DOHH2 (cell line): ENCODE data around the gene DOCK10.
A peak's percentile ranks its signal among the peaks of the same experiment; 100 is the strongest.

Experiments
- H3F3A ChIP-seq: fragments of 200-600 bp; sonication (generic), shearing (Covaris generic); 2 replicates; pipeline ENCODE4 v1.6.0; 2016; ENCODE audit warnings: antibody characterized with exemption, mild to moderate bottlenecking; ENCODE audit not compliant: control insufficient read depth, insufficient read depth
- H3K27ac ChIP-seq: fragments of 200-600 bp; sonication (generic); 2 replicates; pipeline ENCODE4 v1.5.1; 2014; ENCODE audit warnings: low read depth, mild to moderate bottlenecking, low read length, moderate library complexity
- H3K27me3 ChIP-seq: fragments of 200-600 bp; sonication (generic); 2 replicates; pipeline ENCODE4 v1.6.1; 2014; ENCODE audit warnings: mild to moderate bottlenecking, low read length, mixed read lengths; ENCODE audit not compliant: control insufficient read depth
- H3K36me3 ChIP-seq: fragments of 200-600 bp; sonication (generic); 2 replicates; pipeline ENCODE4 v1.6.1; 2014; ENCODE audit warnings: mild to moderate bottlenecking, low read length, moderate library complexity, mixed read lengths; ENCODE audit not compliant: control insufficient read depth
- H3K4me1 ChIP-seq: fragments of 200-600 bp; sonication (generic); 2 replicates; pipeline ENCODE4 v1.6.1; 2014; ENCODE audit warnings: mild to moderate bottlenecking, low read length, mixed read lengths; ENCODE audit not compliant: control insufficient read depth
- H3K4me2 ChIP-seq: fragments of 200-600 bp; sonication (generic); 2 replicates; pipeline ENCODE4 v1.6.0; 2014; ENCODE audit warnings: mild to moderate bottlenecking, low read length, moderate library complexity
- H3K4me3 ChIP-seq: fragments of 200-600 bp; sonication (generic); 2 replicates; pipeline ENCODE4 v1.5.1; 2014; ENCODE audit warnings: mild to moderate bottlenecking, low read length, mixed read lengths
- H3K79me2 ChIP-seq: fragments of 200-600 bp; sonication (generic); 2 replicates; pipeline ENCODE4 v1.6.1; 2014; ENCODE audit warnings: mild to moderate bottlenecking, low read length, mixed read lengths; ENCODE audit not compliant: control insufficient read depth
- H3K9me2 ChIP-seq: fragments of 200-600 bp; sonication (generic); replicated peaks from 2 replicates; pipeline ENCODE4 v1.6.1; 2014; ENCODE audit warnings: mild to moderate bottlenecking, low read length, mixed read lengths; ENCODE audit not compliant: control insufficient read depth
- H3K9me3 ChIP-seq: fragments of 200-600 bp; sonication (generic); 2 replicates; pipeline ENCODE4 v1.6.1; 2014; ENCODE audit warnings: antibody characterized with exemption, low read length, mixed read lengths; ENCODE audit not compliant: control insufficient read depth, insufficient read depth
- H4K20me1 ChIP-seq: fragments of 200-600 bp; sonication (generic); 2 replicates; pipeline ENCODE4 v1.6.0; 2014; ENCODE audit warnings: low read depth, mild to moderate bottlenecking, antibody characterized with exemption, low read length, moderate library complexity; ENCODE audit not compliant: control insufficient read depth, insufficient read depth
- EZH2phosphoT487 ChIP-seq: fragments of 200-600 bp; sonication (generic); IDR thresholded peaks from 2 replicates; pipeline ENCODE4 v1.6.1; 2017; ENCODE audit warnings: borderline replicate concordance, mild to moderate bottlenecking, antibody characterized with exemption, low read length, moderate library complexity, mixed read lengths
- TF ChIP-seq, protein P1 (sequence below): fragments of 200-600 bp; sonication (generic); IDR thresholded peaks from one replicate; pipeline ENCODE4 v1.5.1; 2014; ENCODE audit warnings: antibody characterized with exemption, mild to moderate bottlenecking, low read depth, low read length; ENCODE audit not compliant: poor library complexity, severe bottlenecking

The DOCK10 gene

DNA sequence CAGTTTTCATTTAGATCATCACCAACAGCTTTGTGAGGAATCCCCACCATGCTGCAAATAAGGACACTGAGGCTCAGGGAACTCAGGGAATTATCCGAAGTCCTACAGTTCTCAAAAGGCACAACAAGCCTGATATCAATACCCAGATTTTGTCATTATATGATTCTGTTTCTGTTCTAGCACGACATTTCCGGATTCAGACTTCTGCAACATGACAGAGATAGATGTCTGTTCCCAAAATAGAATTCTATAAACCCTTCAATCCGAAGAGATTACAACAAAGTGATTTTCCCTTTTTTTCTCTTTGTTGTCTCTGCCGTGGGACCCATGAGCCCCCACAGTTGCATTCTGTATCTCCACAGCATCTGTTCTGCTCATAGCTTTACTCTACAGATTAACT is 72.0 kb downstream of the DOCK10 start:
- no peaks in the 10 kb centered on the region for H3K9me3 ChIP-seq
- peak overlapping the region; percentile 84 for H3K4me2 ChIP-seq
- H3K79me2 ChIP-seq: no peaks in the 10 kb centered on the region
- no peaks in the 10 kb centered on the region for H3K9me2 ChIP-seq
- no peaks in the 10 kb centered on the region for H3K27me3 ChIP-seq
- peaks cover 58% of the 10 kb centered on the region for H3K4me1 ChIP-seq
- H3K27ac ChIP-seq: peak overlapping the region; percentile 61
- H3F3A ChIP-seq: no peaks in the 10 kb centered on the region; the same call in 1 of the 2 replicates
- H3K36me3 ChIP-seq: no peaks in the 10 kb centered on the region
- H4K20me1 ChIP-seq: no peaks in the 10 kb centered on the region
- no peak for TF ChIP-seq EZH2phosphoT487
- TF ChIP-seq, protein P1, sequence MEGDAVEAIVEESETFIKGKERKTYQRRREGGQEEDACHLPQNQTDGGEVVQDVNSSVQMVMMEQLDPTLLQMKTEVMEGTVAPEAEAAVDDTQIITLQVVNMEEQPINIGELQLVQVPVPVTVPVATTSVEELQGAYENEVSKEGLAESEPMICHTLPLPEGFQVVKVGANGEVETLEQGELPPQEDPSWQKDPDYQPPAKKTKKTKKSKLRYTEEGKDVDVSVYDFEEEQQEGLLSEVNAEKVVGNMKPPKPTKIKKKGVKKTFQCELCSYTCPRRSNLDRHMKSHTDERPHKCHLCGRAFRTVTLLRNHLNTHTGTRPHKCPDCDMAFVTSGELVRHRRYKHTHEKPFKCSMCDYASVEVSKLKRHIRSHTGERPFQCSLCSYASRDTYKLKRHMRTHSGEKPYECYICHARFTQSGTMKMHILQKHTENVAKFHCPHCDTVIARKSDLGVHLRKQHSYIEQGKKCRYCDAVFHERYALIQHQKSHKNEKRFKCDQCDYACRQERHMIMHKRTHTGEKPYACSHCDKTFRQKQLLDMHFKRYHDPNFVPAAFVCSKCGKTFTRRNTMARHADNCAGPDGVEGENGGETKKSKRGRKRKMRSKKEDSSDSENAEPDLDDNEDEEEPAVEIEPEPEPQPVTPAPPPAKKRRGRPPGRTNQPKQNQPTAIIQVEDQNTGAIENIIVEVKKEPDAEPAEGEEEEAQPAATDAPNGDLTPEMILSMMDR: no peak
- H3K4me3 ChIP-seq: peak overlapping the region; percentile 62

DNA sequence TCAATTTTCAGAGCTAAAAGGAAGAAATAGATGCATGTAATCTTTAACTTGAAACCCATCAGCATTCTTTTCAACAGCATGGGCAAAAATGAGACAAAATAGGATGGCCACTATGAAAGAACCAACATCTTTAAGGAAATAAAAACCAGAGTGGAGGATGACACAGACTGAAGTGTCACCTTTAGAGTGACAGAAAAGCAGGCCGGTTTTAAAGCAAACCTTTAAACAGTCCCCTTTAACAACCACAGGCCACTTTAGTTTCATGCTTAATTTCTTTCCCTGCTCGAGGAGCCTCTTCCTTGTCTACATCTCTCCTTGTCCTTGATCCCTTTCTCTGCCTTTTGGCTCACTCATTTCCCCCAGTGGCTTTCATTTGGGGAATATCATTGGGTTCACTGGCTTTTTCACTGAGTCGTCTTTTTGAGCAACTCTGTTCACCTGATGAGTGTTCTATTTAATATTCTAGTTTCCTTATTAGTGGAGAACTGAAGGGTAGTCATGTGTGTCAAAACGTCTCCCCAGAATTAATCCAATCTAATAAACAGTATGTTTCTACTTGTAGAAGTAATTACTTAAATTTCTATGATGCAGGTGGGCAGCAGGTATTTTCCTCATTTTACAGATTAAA is 72.5 kb downstream of the DOCK10 start:
- H3K4me2 ChIP-seq: peak overlapping the region; percentile 84
- no peaks in the 10 kb centered on the region for H3K36me3 ChIP-seq
- peak overlapping the region; percentile 62 for H3K4me3 ChIP-seq
- no peaks in the 10 kb centered on the region; the same call in 1 of the 2 replicates for H3F3A ChIP-seq
- H3K27ac ChIP-seq: peak overlapping the region; percentile 61
- H4K20me1 ChIP-seq: no peaks in the 10 kb centered on the region
- no peaks in the 10 kb centered on the region for H3K27me3 ChIP-seq
- H3K4me1 ChIP-seq: peaks cover 58% of the 10 kb centered on the region
- H3K9me3 ChIP-seq: no peaks in the 10 kb centered on the region
- no peak for TF ChIP-seq EZH2phosphoT487
- TF ChIP-seq, protein P1: no peak
- H3K9me2 ChIP-seq: no peaks in the 10 kb centered on the region
- no peaks in the 10 kb centered on the region for H3K79me2 ChIP-seq

DNA sequence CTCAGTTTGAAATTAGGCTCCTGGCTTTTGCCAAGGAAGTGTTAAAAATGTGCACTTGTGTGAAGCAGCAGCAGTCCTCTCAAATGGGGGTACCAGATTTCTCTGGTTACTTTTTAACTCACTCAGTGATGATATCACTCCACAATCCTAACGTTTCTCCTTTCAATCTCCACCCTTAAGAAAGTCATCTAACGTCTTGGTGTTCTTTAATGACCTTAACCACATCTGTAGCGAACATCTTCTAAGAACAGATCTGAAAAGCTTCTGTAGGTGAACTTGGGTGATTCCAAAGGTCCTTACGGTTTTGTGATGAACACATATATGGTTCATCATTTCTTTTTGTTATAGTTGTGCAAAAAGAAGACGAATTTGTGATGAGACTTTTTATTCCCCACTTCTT is 73.2 kb downstream of the DOCK10 start:
- H3K79me2 ChIP-seq: no peaks in the 10 kb centered on the region
- H3K27me3 ChIP-seq: no peaks in the 10 kb centered on the region
- H3K4me2 ChIP-seq: peak overlapping the region; percentile 84
- H3K4me3 ChIP-seq: peak overlapping the region; percentile 62
- no peaks in the 10 kb centered on the region for H3K9me3 ChIP-seq
- no peaks in the 10 kb centered on the region; the same call in 1 of the 2 replicates for H3F3A ChIP-seq
- TF ChIP-seq, protein P1: no peak
- TF ChIP-seq EZH2phosphoT487: no peak
- peak overlapping the region; percentile 61; the same call in 1 of the 2 replicates for H3K27ac ChIP-seq
- H4K20me1 ChIP-seq: no peaks in the 10 kb centered on the region
- no peaks in the 10 kb centered on the region for H3K9me2 ChIP-seq
- no peaks in the 10 kb centered on the region for H3K36me3 ChIP-seq
- peaks cover 58% of the 10 kb centered on the region for H3K4me1 ChIP-seq
